Activated T-helper 2 cell treated with anti-CD3 and anti-CD28 coated beads, Interferon-gamma antibody, Interleukin-2, Interleukin-4, amounts not matched to agents 10 μg/mL and 5 μg/mL and 100 μg/mL, durations not matched to agents 14 hours and 24 hours and 36 hours (primary cell): ENCODE data around the gene UGT1A8. TPM values are rescaled to one million over a fixed set of nuclear protein-coding genes. Genes with fewer than 3 reads are reported as not detected.

ENCODE experiments used
- DNase-seq: peaks from one replicate; pipeline ENCODE4 v3.0.0; 2021; ENCODE audit warnings: low spot score
- H3K27ac Mint-ChIP-seq: one replicate; pipeline ENCODE4 v1.8.0; 2021; ENCODE audit warnings: mixed read lengths
- H3K27me3 Mint-ChIP-seq: one replicate; pipeline ENCODE4 v1.8.0; 2021; ENCODE audit warnings: low read depth, mixed read lengths
- H3K36me3 Mint-ChIP-seq: one replicate; pipeline ENCODE4 v1.8.0; 2021; ENCODE audit warnings: low read depth, mixed read lengths
- H3K4me1 Mint-ChIP-seq: one replicate; pipeline ENCODE4 v1.8.0; 2021; ENCODE audit warnings: low read depth, mixed read lengths
- H3K4me3 Mint-ChIP-seq: one replicate; pipeline ENCODE4 v1.8.0; 2021; ENCODE audit warnings: low read depth, mild to moderate bottlenecking, moderate library complexity, mixed read lengths
- H3K9me3 Mint-ChIP-seq: one replicate; pipeline ENCODE4 v1.8.0; 2021; ENCODE audit warnings: mixed read lengths
- intact Hi-C: fragments of 100-400 bp; cut with micrococcal nuclease; formaldehyde crosslinking; loops from one replicate; pipeline ENCODE4 v1.15.1; 2023
- total RNA-seq: library from RNA; stranded (reverse); gene quantifications from 2 replicates; pipeline ENCODE4 v1.2.3, GENCODE V29; 2022

UGT1A8 gene
- total RNA-seq, 1 donor from 2014 or later = not detected

- Mint-ChIP-seq H3K27me3 (no peaks in the 10 kb centered on the region), H3K4me1 (no peaks in the 10 kb centered on the region), H3K36me3 (no peaks in the 10 kb centered on the region), H3K4me3 (no peak overlapping the region), H3K27ac (no peak overlapping the region), H3K9me3 (no peaks in the 10 kb centered on the region)
- intact Hi-C loops = no loop called here
- no peak for DNase-seq
Observed at GRCh38 chr2:233795735-233796171, 178.3 kb downstream of the UGT1A8 start.

GRCh38 chr2:233796254-233796653 is 178.8 kb downstream of the UGT1A8 start:
- H3K27ac Mint-ChIP-seq = no peak overlapping the region
- no peak overlapping the region for H3K4me3 Mint-ChIP-seq
- no peak for DNase-seq
- H3K4me1 Mint-ChIP-seq = no peaks in the 10 kb centered on the region
- intact Hi-C loops = no loop called here
- H3K36me3 Mint-ChIP-seq = no peaks in the 10 kb centered on the region
- no peaks in the 10 kb centered on the region for H3K9me3 Mint-ChIP-seq
- no peaks in the 10 kb centered on the region for H3K27me3 Mint-ChIP-seq

- no peak for DNase-seq
- H3K4me3 Mint-ChIP-seq = no peak overlapping the region
- H3K9me3 Mint-ChIP-seq = no peaks in the 10 kb centered on the region
- no peaks in the 10 kb centered on the region for H3K36me3 Mint-ChIP-seq
- no peaks in the 10 kb centered on the region for H3K4me1 Mint-ChIP-seq
- H3K27ac Mint-ChIP-seq = no peak overlapping the region
- H3K27me3 Mint-ChIP-seq = no peaks in the 10 kb centered on the region
- intact Hi-C loops = no loop called here
Observed at GRCh38 chr2:233798335-233799086, 181.1 kb downstream of the UGT1A8 start.

- no peak overlapping the region for H3K4me3 Mint-ChIP-seq
- intact Hi-C loops = no loop called here
- H3K4me1 Mint-ChIP-seq = no peaks in the 10 kb centered on the region
- no peak overlapping the region for H3K27ac Mint-ChIP-seq
- no peak for DNase-seq
- H3K36me3 Mint-ChIP-seq = no peaks in the 10 kb centered on the region
- no peaks in the 10 kb centered on the region for H3K27me3 Mint-ChIP-seq
- H3K9me3 Mint-ChIP-seq = no peaks in the 10 kb centered on the region
Observed at GRCh38 chr2:233799087-233799665, 181.7 kb downstream of the UGT1A8 start.

- Mint-ChIP-seq H3K4me1 (no peaks in the 10 kb centered on the region), H3K4me3 (no peak overlapping the region), H3K27ac (no peak overlapping the region), H3K36me3 (no peaks in the 10 kb centered on the region), H3K27me3 (no peaks in the 10 kb centered on the region), H3K9me3 (no peaks in the 10 kb centered on the region)
- intact Hi-C loops = no loop called here
- no peak for DNase-seq
Observed at GRCh38 chr2:233799716-233800115, 182.3 kb downstream of the UGT1A8 start.

- Mint-ChIP-seq H3K4me3 (no peak overlapping the region), H3K9me3 (no peaks in the 10 kb centered on the region), H3K36me3 (no peaks in the 10 kb centered on the region), H3K4me1 (no peaks in the 10 kb centered on the region), H3K27ac (no peak overlapping the region), H3K27me3 (no peaks in the 10 kb centered on the region)
- DNase-seq = no peak
- intact Hi-C loops = no loop called here
Observed at GRCh38 chr2:233800208-233800607, 182.8 kb downstream of the UGT1A8 start.

GRCh38 chr2:233801357-233802131 is 184.1 kb downstream of the UGT1A8 start:
- no peaks in the 10 kb centered on the region for H3K9me3 Mint-ChIP-seq
- DNase-seq = no peak
- intact Hi-C loops = no loop called here
- H3K4me1 Mint-ChIP-seq = no peaks in the 10 kb centered on the region
- no peak overlapping the region for H3K4me3 Mint-ChIP-seq
- H3K27ac Mint-ChIP-seq = no peak overlapping the region
- H3K27me3 Mint-ChIP-seq = no peaks in the 10 kb centered on the region
- H3K36me3 Mint-ChIP-seq = no peaks in the 10 kb centered on the region

- Mint-ChIP-seq H3K36me3 (no peaks in the 10 kb centered on the region), H3K4me3 (no peak overlapping the region), H3K4me1 (no peaks in the 10 kb centered on the region), H3K27ac (no peak overlapping the region), H3K27me3 (no peaks in the 10 kb centered on the region), H3K9me3 (no peaks in the 10 kb centered on the region)
- no peak for DNase-seq
- intact Hi-C loops = no loop called here
Observed at GRCh38 chr2:233802132-233802815, 184.8 kb downstream of the UGT1A8 start.

- H3K27ac Mint-ChIP-seq = no peak overlapping the region
- no peak overlapping the region for H3K4me3 Mint-ChIP-seq
- intact Hi-C loops = no loop called here
- no peaks in the 10 kb centered on the region for H3K4me1 Mint-ChIP-seq
- H3K9me3 Mint-ChIP-seq = no peaks in the 10 kb centered on the region
- H3K27me3 Mint-ChIP-seq = no peaks in the 10 kb centered on the region
- no peak for DNase-seq
- H3K36me3 Mint-ChIP-seq = no peaks in the 10 kb centered on the region
Observed at GRCh38 chr2:233803292-233803911, 186.0 kb downstream of the UGT1A8 start.

GRCh38 chr2:233803994-233804393 is 186.6 kb downstream of the UGT1A8 start:
- Mint-ChIP-seq H3K4me3 (no peak overlapping the region), H3K36me3 (no peaks in the 10 kb centered on the region), H3K9me3 (no peaks in the 10 kb centered on the region), H3K27me3 (no peaks in the 10 kb centered on the region), H3K4me1 (no peaks in the 10 kb centered on the region), H3K27ac (no peak overlapping the region)
- no peak for DNase-seq
- intact Hi-C loops = no loop called here

GRCh38 chr2:233807215-233807865 is 189.9 kb downstream of the UGT1A8 start:
- Mint-ChIP-seq H3K9me3 (no peaks in the 10 kb centered on the region), H3K27ac (no peak overlapping the region), H3K27me3 (peaks cover 5% of the 10 kb centered on the region), H3K36me3 (no peaks in the 10 kb centered on the region), H3K4me3 (no peak overlapping the region), H3K4me1 (no peaks in the 10 kb centered on the region)
- intact Hi-C loops = no loop called here
- DNase-seq = no peak
